SU-DHL-6 (cell line): ENCODE data around the gene PKNOX2.

Experiments
- CTCF ChIP-seq: fragments of 200-600 bp; sonication (generic); IDR thresholded peaks from one replicate; pipeline ENCODE4 v1.5.1; 2017; ENCODE audit warnings: antibody characterized with exemption, mild to moderate bottlenecking, low read length, moderate library complexity; ENCODE audit not compliant: insufficient read depth, poor library complexity, severe bottlenecking
- EZH2phosphoT487 ChIP-seq: fragments of 200-600 bp; sonication (generic), shearing (Covaris generic); conservative IDR thresholded peaks from 2 replicates; pipeline ENCODE4 v1.6.1; 2018; ENCODE audit warnings: mild to moderate bottlenecking, antibody characterized with exemption, low read length, moderate library complexity, mixed read lengths

DNA sequence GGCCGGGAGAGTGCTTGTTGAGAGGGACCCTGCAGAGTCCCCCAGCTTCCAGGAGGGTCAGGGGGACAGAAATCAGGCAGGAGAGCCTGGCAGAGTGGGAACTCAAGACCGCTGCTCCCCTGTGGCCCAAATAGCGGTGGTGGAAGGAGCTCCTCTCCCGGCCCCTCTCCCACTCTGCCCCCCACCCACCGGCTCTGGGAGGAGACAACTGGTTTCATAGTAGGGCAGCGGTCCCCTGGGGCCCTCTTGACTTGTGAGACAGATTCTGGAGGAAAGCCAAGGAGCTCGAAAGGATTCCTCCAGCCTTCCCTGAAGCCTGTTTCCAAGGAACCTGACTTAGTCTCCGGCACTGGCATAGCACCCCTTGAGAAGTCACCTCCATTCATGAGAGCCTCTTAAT lies 10.1 kb downstream of the PKNOX2 start:
- TF ChIP-seq CTCF (no peak), EZH2phosphoT487 (no peak)
